ENCODE results near the gene ABCB6.

GRCh38 chr2:219228041-219228910 lies 9.5 kb upstream of the ABCB6 start:
- TF ChIP-seq CTCF (IDR thresholded peaks at IDR 0.05) (no peak), POLR2A (IDR thresholded peaks at IDR 0.05) (no peak)

Data from Peyer's patch (tissue), 4 donors.